ENCODE measurements around the gene PLA2G7. TPM values are rescaled to one million over a fixed set of nuclear protein-coding genes. Genes with fewer than 3 reads are reported as not detected.

Gene PLA2G7
- total RNA-seq (2022; extraction: Qiagen RNA extraction), result not detected in 5 replicates

DNA sequence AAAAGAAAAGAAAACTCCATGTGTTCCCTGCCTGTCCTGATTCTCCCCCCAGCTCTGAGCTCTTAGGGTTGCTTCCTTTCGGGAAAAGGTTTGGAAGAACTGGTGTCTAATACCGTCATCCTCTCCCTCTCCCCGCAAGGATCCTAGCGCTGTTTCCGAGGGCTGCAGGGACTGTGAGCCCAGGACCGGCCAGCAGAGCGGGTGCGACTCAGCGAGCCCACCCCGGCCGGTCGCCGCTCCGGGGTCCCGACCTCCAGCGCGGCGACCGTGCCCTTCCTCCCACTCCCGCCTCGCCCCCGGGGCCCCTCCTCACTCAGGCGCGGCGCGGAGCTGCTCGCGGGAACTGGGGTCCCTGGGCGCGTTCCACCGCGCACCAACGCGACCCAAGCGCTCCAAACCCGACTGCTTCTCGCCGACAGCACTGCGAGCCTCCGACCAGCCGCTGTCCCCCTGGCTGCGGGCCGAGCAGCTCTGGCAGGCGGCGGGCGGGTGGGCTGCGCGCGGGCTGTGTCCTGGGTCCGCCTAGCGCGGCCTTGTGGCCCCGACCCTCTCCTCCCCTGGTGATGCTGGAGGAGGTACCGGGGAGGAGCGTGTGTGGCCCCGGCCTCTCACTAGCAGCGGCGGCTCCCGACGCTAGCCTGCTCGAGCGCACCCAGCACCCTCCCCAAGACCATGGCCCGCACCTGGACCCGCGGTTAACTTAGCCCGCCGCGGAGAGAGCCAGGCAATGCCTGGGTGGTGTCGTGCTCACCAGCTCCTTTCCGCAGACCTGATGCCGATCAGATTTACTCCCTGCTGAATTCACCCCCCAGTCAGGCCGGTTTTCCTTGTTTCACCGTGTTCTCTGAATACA, at the start of gene PLA2G7:
TSS of gene PLA2G7 (minus strand) at position 509 of the 853 bp plus-strand sequence. CDS start 12,484 bp downstream, outside the sequence.

DNA sequence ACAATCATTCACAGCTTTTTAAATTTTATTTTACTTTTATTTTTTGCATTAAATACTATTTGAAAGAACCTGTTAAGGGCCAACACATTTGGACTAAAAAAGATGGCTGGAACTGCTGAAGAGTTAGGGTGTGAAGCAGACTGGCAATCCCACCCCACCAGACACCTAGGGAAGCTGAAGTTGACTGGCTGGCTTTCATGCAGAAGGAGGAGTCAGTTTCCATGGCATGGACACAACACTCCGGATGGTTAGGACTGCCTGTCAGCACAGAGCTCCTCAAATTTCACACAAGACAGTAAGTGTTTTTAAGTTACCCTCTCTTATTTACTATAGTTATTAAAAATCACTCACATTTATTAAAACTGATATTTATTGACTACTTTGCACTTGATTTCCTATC, 11.5 kb upstream of the PLA2G7 start, which contains the start of gene ANKRD66:
TSS of gene ANKRD66 (plus strand) at position 238 of the 400 bp plus-strand sequence. CDS start 5,016 bp downstream, outside the sequence.

DNA sequence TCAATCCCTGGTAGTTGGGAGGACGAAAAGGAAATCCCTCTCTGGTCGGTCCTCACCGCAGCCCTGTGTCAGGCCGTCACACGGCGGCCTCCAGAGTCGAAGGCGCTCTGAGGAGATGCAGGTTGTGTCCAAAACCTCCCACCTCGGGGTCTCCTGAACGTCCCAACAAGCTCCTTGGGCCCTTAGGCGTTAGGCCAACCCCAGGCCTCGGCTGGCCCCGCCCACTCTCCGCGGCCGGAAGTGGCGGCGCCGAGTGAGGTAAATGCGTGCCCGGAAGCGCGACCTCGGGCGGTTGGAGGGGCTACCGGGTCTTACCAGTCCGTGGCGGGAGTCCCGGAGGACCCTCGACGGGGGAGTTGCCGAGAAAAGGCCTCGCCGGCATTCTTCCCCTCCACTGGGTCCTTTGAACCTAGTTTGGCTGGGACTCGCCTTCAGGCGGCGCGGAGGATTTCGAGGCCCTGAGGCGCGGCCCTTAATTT, 47.5 kb downstream of the PLA2G7 start, which contains the start of gene TDRD6:
TSS of gene TDRD6 (plus strand) at position 267 of the 479 bp plus-strand sequence. CDS start 244 bp downstream, outside the sequence.

Other genes starting within 250 kb of the PLA2G7 start
- gene RCAN2, start 243.9 kb downstream of the PLA2G7 start, total RNA-seq (2022; extraction: Qiagen RNA extraction), result not detected in 5 replicates
- gene CYP39A1, start 82.6 kb downstream of the PLA2G7 start, total RNA-seq (2022; extraction: Qiagen RNA extraction), result 0.20 TPM in 1 of 5 replicates, not detected in the others
- 0.23 to 0.83 TPM (median 0.53 TPM) in 5 replicates for gene SLC25A27, start 82.4 kb downstream of the PLA2G7 start, total RNA-seq (2022; extraction: Qiagen RNA extraction)
- not detected in 5 replicates for gene TDRD6, start 47.5 kb downstream of the PLA2G7 start, total RNA-seq (2022; extraction: Qiagen RNA extraction)
- gene ANKRD66, start 11.6 kb upstream of the PLA2G7 start, total RNA-seq (2022; extraction: Qiagen RNA extraction), result not detected in 5 replicates
- gene MEP1A, start 58.0 kb upstream of the PLA2G7 start, total RNA-seq (2022; extraction: Qiagen RNA extraction), result not detected in 5 replicates
- gene ADGRF5, start 186.6 kb upstream of the PLA2G7 start, total RNA-seq (2022; extraction: Qiagen RNA extraction), result not detected in 5 replicates